AG04449 (cell line): ENCODE results near the gene UPP2.

Experiments used
- CTCF ChIA-PET: fragments of 350-600 bp; formaldehyde crosslinking; extraction: SDS; loops from one replicate; lab custom pipeline; 2021; ENCODE audit warnings: antibody characterized with exemption; lab: Yijun Ruan, JAX
- POLR2A ChIA-PET: fragments of 400-600, 350-600 bp; formaldehyde crosslinking; extraction: SDS; loops from one replicate; lab custom pipeline; 2020; ENCODE audit warnings: antibody characterized with exemption, inconsistent platforms; lab: Yijun Ruan, JAX
- DNase-seq: peaks from one replicate; pipeline ENCODE4 v3.0.0-alpha.2; 2010; ENCODE audit warnings: low read depth, low spot score
- H3K4me3 ChIP-seq: 2 replicates; pipeline ENCODE4 v1.5.1; 2011; ENCODE audit warnings: low read depth, mild to moderate bottlenecking, control low read depth, low read length
- CTCF ChIP-seq: IDR thresholded peaks from one replicate; pipeline ENCODE4 v1.5.1; 2011; ENCODE audit warnings: mild to moderate bottlenecking, moderate library complexity, low read length, control low read depth, inconsistent platforms; ENCODE audit not compliant: insufficient read depth; ENCODE audit errors: missing control alignments

UPP2 gene

GRCh38 chr2:158124896-158125295 lies 23.2 kb downstream of the UPP2 start:
- H3K4me3 ChIP-seq, result no peak overlapping the region
- DNase-seq, result no peak
- CTCF ChIA-PET, result no interaction called here
- POLR2A ChIA-PET, result no interaction called here
- TF ChIP-seq CTCF, result no peak

- ChIA-PET POLR2A (no interaction called here), CTCF (no interaction called here)
- H3K4me3 ChIP-seq, result no peak overlapping the region
- no peak for DNase-seq
- TF ChIP-seq CTCF, result no peak
These were observed 24.3 kb downstream of the UPP2 start for GRCh38 chr2:158125756-158126498.

GRCh38 chr2:158127380-158127804 lies 25.7 kb downstream of the UPP2 start:
- ChIA-PET POLR2A (no interaction called here), CTCF (no interaction called here)
- no peak for TF ChIP-seq CTCF
- DNase-seq, result no peak
- no peak overlapping the region for H3K4me3 ChIP-seq

- H3K4me3 ChIP-seq, result no peak overlapping the region
- ChIA-PET CTCF (no interaction called here), POLR2A (no interaction called here)
- no peak for TF ChIP-seq CTCF
- no peak for DNase-seq
These were observed 26.7 kb downstream of the UPP2 start for GRCh38 chr2:158128168-158128973.

GRCh38 chr2:158129037-158129436 lies 27.4 kb downstream of the UPP2 start:
- CTCF ChIA-PET, result no interaction called here
- POLR2A ChIA-PET, result no interaction called here
- no peak for DNase-seq
- no peak for TF ChIP-seq CTCF
- H3K4me3 ChIP-seq, result no peak overlapping the region

- CTCF ChIA-PET, result interaction anchor here (1.1 kb wide), 1 partner anchor 624 kb away, joined by 3 read pairs; no protein-coding TSS in a partner anchor
- TF ChIP-seq CTCF, result no peak
- POLR2A ChIA-PET, result no interaction called here
- DNase-seq, result no peak
- H3K4me3 ChIP-seq, result no peak overlapping the region
These were observed 29.3 kb downstream of the UPP2 start for GRCh38 chr2:158130832-158131473.
